PC-9 (cell line): ENCODE data around the gene WNT9A. TPM values are rescaled to one million over a fixed set of nuclear protein-coding genes. Genes with fewer than 3 reads are reported as not detected.

Experiments
- BruUV-seq: library from RNA; stranded (reverse); fragments of 400-500 nt; replicated peaks from 2 replicates; lab custom pipeline; 2021; lab: Mats Ljungman, UMichigan
- CTCF ChIA-PET: fragments of 300-600 bp; sonication (Branson Sonifier 250); formaldehyde crosslinking; loops from one replicate; lab custom pipeline; 2022; ENCODE audit warnings: antibody characterized with exemption; lab: Charles Lee
- POLR2A ChIA-PET: fragments of 300-600 bp; sonication (Branson Sonifier 250); formaldehyde crosslinking; loops from one replicate; lab custom pipeline; 2022; ENCODE audit warnings: antibody characterized with exemption; ENCODE audit not compliant: unreplicated experiment; lab: Charles Lee
- DNase-seq, 2 experiments: peaks; one replicate each; pipeline versions ENCODE4 v3.0.0 to v3.0.0-alpha.2; 2015 to 2022; ENCODE audit warnings: mixed read lengths in 1 of 2
- H2AFZ ChIP-seq: fragments of 200-600 bp; sonication (generic); 2 replicates; pipeline ENCODE4 v1.8.1; 2017; ENCODE audit warnings: antibody characterized with exemption
- H3F3A ChIP-seq: fragments of 200-600 bp; sonication (generic); 2 replicates; pipeline ENCODE4 v1.8.1; 2017; ENCODE audit warnings: antibody characterized with exemption, mild to moderate bottlenecking, low read depth; ENCODE audit not compliant: insufficient read depth
- H3K27ac ChIP-seq: fragments of 200-600 bp; sonication (generic); 2 replicates; pipeline ENCODE4 v1.6.1; 2016; ENCODE audit warnings: mixed run types
- H3K27me3 ChIP-seq: fragments of 200-600 bp; sonication (generic); 2 replicates; pipeline ENCODE4 v1.6.1; 2016; ENCODE audit warnings: low read depth, mixed run types; ENCODE audit not compliant: insufficient read depth
- H3K36me3 ChIP-seq: fragments of 200-600 bp; sonication (generic); 2 replicates; pipeline ENCODE4 v1.6.1; 2016; ENCODE audit warnings: low read depth, mixed run types
- H3K4me1 ChIP-seq: fragments of 200-600 bp; sonication (generic); replicated peaks from 2 replicates; pipeline ENCODE4 v1.6.1; 2016; ENCODE audit warnings: mixed run types; ENCODE audit not compliant: insufficient read depth
- H3K4me2 ChIP-seq: fragments of 200-600 bp; sonication (generic); 2 replicates; pipeline ENCODE4 v1.6.1; 2017; ENCODE audit warnings: mixed run types
- H3K4me3 ChIP-seq: fragments of 200-600 bp; sonication (generic); 2 replicates; pipeline ENCODE4 v1.6.1; 2016; ENCODE audit warnings: mixed run types
- H3K79me2 ChIP-seq: fragments of 200-600 bp; sonication (generic); 2 replicates; pipeline ENCODE4 v1.6.1; 2017; ENCODE audit warnings: low read depth, mixed run types
- H3K9me2 ChIP-seq: fragments of 200-600 bp; sonication (generic); 2 replicates; pipeline ENCODE4 v1.8.1; 2017; ENCODE audit warnings: mild to moderate bottlenecking; ENCODE audit not compliant: insufficient read depth
- H3K9me3 ChIP-seq: fragments of 200-600 bp; sonication (generic); 2 replicates; pipeline ENCODE4 v1.8.1; 2016; ENCODE audit warnings: low read depth; ENCODE audit not compliant: insufficient read depth
- H4K20me1 ChIP-seq: fragments of 200-600 bp; sonication (generic); 2 replicates; pipeline ENCODE4 v1.8.1; 2017; ENCODE audit not compliant: insufficient read depth
- CTCF ChIP-seq: fragments of 200-600 bp; sonication (generic); conservative IDR thresholded peaks from 2 replicates; pipeline ENCODE4 v1.6.1; 2017; ENCODE audit warnings: mixed run types, antibody characterized with exemption, mild to moderate bottlenecking, moderate library complexity
- EZH2 ChIP-seq: fragments of 200-600 bp; sonication (generic); IDR thresholded peaks from 2 replicates; pipeline ENCODE4 v1.8.0; 2017; ENCODE audit warnings: antibody characterized with exemption, low read depth
- intact Hi-C: fragments of 100-400 bp; cut with micrococcal nuclease; formaldehyde crosslinking; loops from one replicate; pipeline ENCODE4 v1.10.0; 2022; ENCODE audit not compliant: unreplicated experiment
- total RNA-seq: library from RNA; stranded (reverse); gene quantifications from 2 replicates; pipeline ENCODE4 v1.2.3, GENCODE V29; 2021

WNT9A gene
- total RNA-seq, 1 experiment from 2014 or later, result 42.4 TPM

GRCh38 chr1:227909188-227909587, 38.5 kb downstream of the WNT9A start:
- Histone ChIP-seq H3K27me3 (no peaks in the 10 kb centered on the region), H3F3A (no peaks in the 10 kb centered on the region), H2AFZ (no peak overlapping the region), H3K79me2 (no peaks in the 10 kb centered on the region), H3K4me3 (no peak overlapping the region), H3K4me2 (no peak overlapping the region), H3K9me2 (no peaks in the 10 kb centered on the region), H3K36me3 (no peaks in the 10 kb centered on the region), H3K4me1 (no peaks in the 10 kb centered on the region), H3K27ac (no peak overlapping the region), H3K9me3 (no peaks in the 10 kb centered on the region), H4K20me1 (no peaks in the 10 kb centered on the region)
- no peak for DNase-seq
- TF ChIP-seq CTCF (no peak), EZH2 (no peak)
- ChIA-PET POLR2A (no interaction called here), CTCF (no interaction called here)
- BruUV-seq, result no TSS peak
- intact Hi-C loops, result no loop called here

- H3K4me1 ChIP-seq, result no peaks in the 10 kb centered on the region
- POLR2A ChIA-PET, result interaction anchor here (0.6 kb wide), 1 partner anchor 312 kb away, joined by 3 read pairs; no protein-coding TSS in a partner anchor
- H3K9me2 ChIP-seq, result no peaks in the 10 kb centered on the region
- H3K27ac ChIP-seq, result no peak overlapping the region
- no peak for DNase-seq
- BruUV-seq, result no TSS peak
- CTCF ChIA-PET, result interaction anchor here (0.7 kb wide), 1 partner anchor 25 kb away, joined by 3 read pairs; no protein-coding TSS in a partner anchor
- H3F3A ChIP-seq, result no peaks in the 10 kb centered on the region
- no peaks in the 10 kb centered on the region for H4K20me1 ChIP-seq
- no peak overlapping the region for H3K4me3 ChIP-seq
- no peaks in the 10 kb centered on the region for H3K27me3 ChIP-seq
- H3K36me3 ChIP-seq, result no peaks in the 10 kb centered on the region
- intact Hi-C loops, result no loop called here
- no peak for TF ChIP-seq EZH2
- TF ChIP-seq CTCF, result no peak
- H3K79me2 ChIP-seq, result no peaks in the 10 kb centered on the region
- H2AFZ ChIP-seq, result no peak overlapping the region
- H3K4me2 ChIP-seq, result no peak overlapping the region
- no peaks in the 10 kb centered on the region for H3K9me3 ChIP-seq
Measured at GRCh38 chr1:227908359-227908758, 39.4 kb downstream of the WNT9A start.

- Histone ChIP-seq H3K9me3 (no peaks in the 10 kb centered on the region), H4K20me1 (no peaks in the 10 kb centered on the region), H3K4me3 (no peak overlapping the region), H3K9me2 (no peaks in the 10 kb centered on the region), H3K27ac (no peak overlapping the region), H3F3A (no peaks in the 10 kb centered on the region), H3K4me1 (no peaks in the 10 kb centered on the region), H3K36me3 (no peaks in the 10 kb centered on the region), H3K27me3 (no peaks in the 10 kb centered on the region), H3K4me2 (no peak overlapping the region), H2AFZ (no peak overlapping the region), H3K79me2 (no peaks in the 10 kb centered on the region)
- no peak for DNase-seq
- BruUV-seq, result no TSS peak
- TF ChIP-seq EZH2 (no peak), CTCF (no peak)
- CTCF ChIA-PET, result interaction anchor here (0.7 kb wide), 1 partner anchor 24 kb away, joined by 3 read pairs; no protein-coding TSS in a partner anchor
- intact Hi-C loops, result no loop called here
- POLR2A ChIA-PET, result interaction anchor here (0.6 kb wide), 1 partner anchor 313 kb away, joined by 3 read pairs; no protein-coding TSS in a partner anchor
Measured at GRCh38 chr1:227907439-227908015, 40.2 kb downstream of the WNT9A start.
